Activated T-cell treated with anti-CD3 and anti-CD28 coated beads, Interleukin-2, amount 50 U/mL, for 72 hours (primary cell): ENCODE data around the gene TLDC2. TPM values are rescaled to one million over a fixed set of nuclear protein-coding genes. Genes with fewer than 3 reads are reported as not detected.
"Not testable (repeated sequence)": the region's sequence is repeated elsewhere in the genome, so short reads cannot be mapped to it uniquely, and the experiment has no call there.

Experiments
- ATAC-seq, 2 donors: fragments of 150-1000 bp; cut with Tn5 transposase; replicated peaks in 1 of 2; 2 replicates each; pipeline ENCODE4 v1.10.0; 2021; ENCODE audit warnings: moderate library complexity in 2 of 2, mild to moderate bottlenecking in 1 of 2
- DNase-seq, 2 donors: peaks; one replicate each; pipeline ENCODE4 v3.0.0; 2021 to 2022; ENCODE audit warnings: mixed read lengths in 1 of 2
- H3K27ac Mint-ChIP-seq: one replicate; pipeline ENCODE4 v1.8.0; 2022; ENCODE audit warnings: mild to moderate bottlenecking, moderate library complexity, mixed read lengths
- H3K27me3 Mint-ChIP-seq: one replicate; pipeline ENCODE4 v1.8.0; 2022; ENCODE audit warnings: low read depth, mixed read lengths
- H3K36me3 Mint-ChIP-seq, 2 donors: one replicate each; pipeline ENCODE4 v1.8.0; 2022; ENCODE audit warnings: mixed read lengths in 2 of 2, mild to moderate bottlenecking in 1 of 2; ENCODE audit not compliant: insufficient read depth in 2 of 2
- H3K4me1 Mint-ChIP-seq: one replicate; pipeline ENCODE4 v1.8.0; 2022; ENCODE audit warnings: low read depth, mixed read lengths
- H3K4me3 Mint-ChIP-seq, 2 donors: one replicate each; pipeline ENCODE4 v1.8.0; 2022; ENCODE audit warnings: mild to moderate bottlenecking in 2 of 2, mixed read lengths in 2 of 2, moderate library complexity in 2 of 2
- H3K9me3 Mint-ChIP-seq, 2 donors: one replicate each; pipeline ENCODE4 v1.8.0; 2022; ENCODE audit warnings: mixed read lengths in 2 of 2
- total RNA-seq, 2 donors: library from RNA; stranded (reverse); gene quantifications; one replicate each; pipeline ENCODE4 v1.2.3, GENCODE V29; 2022

TLDC2 gene
- total RNA-seq, 2 donors from 2014 or later: not detected

- H3K9me3 Mint-ChIP-seq: no peaks in the 10 kb centered on the region
- no peaks in the 10 kb centered on the region for H3K27me3 Mint-ChIP-seq
- H3K4me1 Mint-ChIP-seq: peaks cover 20% of the 10 kb centered on the region
- ATAC-seq: peak; percentile 85 to 90
- peak; percentile 84 to 86 for DNase-seq
- H3K27ac Mint-ChIP-seq: peak overlapping the region; percentile 34
- H3K36me3 Mint-ChIP-seq: no peaks in the 10 kb centered on the region
- H3K4me3 Mint-ChIP-seq: no peak overlapping the region
Measured at GRCh38 chr20:36886859-36887751, 11.2 kb downstream of the TLDC2 start.

- Mint-ChIP-seq H3K9me3 (no peaks in the 10 kb centered on the region), H3K27ac (no peak overlapping the region), H3K27me3 (no peaks in the 10 kb centered on the region), H3K4me3 (no peak overlapping the region), H3K36me3 (no peaks in the 10 kb centered on the region), H3K4me1 (peaks cover 19% of the 10 kb centered on the region)
- DNase-seq: no peak
- no peak for ATAC-seq
Measured at GRCh38 chr20:36887752-36888090, 11.8 kb downstream of the TLDC2 start.

GRCh38 chr20:36888880-36889516 lies 13.1 kb downstream of the TLDC2 start:
- DNase-seq (no peak), ATAC-seq (no peak)
- Mint-ChIP-seq H3K4me3 (no peak overlapping the region), H3K27me3 (no peaks in the 10 kb centered on the region), H3K36me3 (no peaks in the 10 kb centered on the region), H3K4me1 (peaks cover 19% of the 10 kb centered on the region), H3K27ac (no peak overlapping the region), H3K9me3 (no peaks in the 10 kb centered on the region)

- Mint-ChIP-seq H3K4me1 (peaks cover 26% of the 10 kb centered on the region), H3K4me3 (no peak overlapping the region), H3K36me3 (peaks cover 0 to 4% of the 10 kb centered on the region in 2 donors), H3K9me3 (no peaks in the 10 kb centered on the region), H3K27ac (peak overlapping the region; percentile 8), H3K27me3 (no peaks in the 10 kb centered on the region)
- DNase-seq: no peak
- no peak for ATAC-seq
Measured at GRCh38 chr20:36890586-36890985, 14.6 kb downstream of the TLDC2 start.

GRCh38 chr20:36891211-36891610 lies 15.3 kb downstream of the TLDC2 start:
- peaks cover 0 to 4% of the 10 kb centered on the region in 2 donors for H3K36me3 Mint-ChIP-seq
- H3K4me3 Mint-ChIP-seq: no peak overlapping the region
- H3K27ac Mint-ChIP-seq: no peak overlapping the region
- no peaks in the 10 kb centered on the region for H3K9me3 Mint-ChIP-seq
- no peak for DNase-seq
- H3K27me3 Mint-ChIP-seq: no peaks in the 10 kb centered on the region
- no peak for ATAC-seq
- peaks cover 26% of the 10 kb centered on the region for H3K4me1 Mint-ChIP-seq

- H3K27ac Mint-ChIP-seq: no peak overlapping the region
- H3K4me1 Mint-ChIP-seq: peaks cover 17% of the 10 kb centered on the region
- peaks cover 6 to 8% of the 10 kb centered on the region in 2 donors for H3K36me3 Mint-ChIP-seq
- H3K9me3 Mint-ChIP-seq: no peaks in the 10 kb centered on the region
- DNase-seq: no peak
- no peaks in the 10 kb centered on the region for H3K27me3 Mint-ChIP-seq
- no peak overlapping the region for H3K4me3 Mint-ChIP-seq
- ATAC-seq: no peak
Measured at GRCh38 chr20:36893801-36894200, 17.9 kb downstream of the TLDC2 start.

- Mint-ChIP-seq H3K9me3 (no peaks in the 10 kb centered on the region), H3K4me1 (peaks cover 12% of the 10 kb centered on the region), H3K27me3 (no peaks in the 10 kb centered on the region), H3K4me3 (peak overlapping the region in 1 of 2 donors; percentile 7), H3K27ac (peak overlapping the region; percentile 77), H3K36me3 (peaks cover 8% of the 10 kb centered on the region in 2 donors)
- peak; percentile 95 to 99 for ATAC-seq
- DNase-seq: peak; percentile 12 to 32
Measured at GRCh38 chr20:36895036-36895435, 19.1 kb downstream of the TLDC2 start.

GRCh38 chr20:36904690-36905089 lies 28.8 kb downstream of the TLDC2 start:
- DNase-seq: no peak
- H3K4me3 Mint-ChIP-seq: no peak overlapping the region

GRCh38 chr20:36905566-36905965 lies 29.6 kb downstream of the TLDC2 start:
- Mint-ChIP-seq H3K36me3 (peaks cover 10 to 19% of the 10 kb centered on the region in 2 donors), H3K27ac (peak overlapping the region; percentile 44)

More at GRCh38 chr20:36904690-36905089, 28.8 kb downstream of the TLDC2 start:
- Mint-ChIP-seq H3K9me3 (no peaks in the 10 kb centered on the region), H3K27ac (peak overlapping the region; percentile 44), H3K36me3 (peaks cover 10 to 17% of the 10 kb centered on the region in 2 donors), H3K4me1 (peaks cover 6% of the 10 kb centered on the region), H3K27me3 (no peaks in the 10 kb centered on the region)
- no peak for ATAC-seq

GRCh38 chr20:36906086-36906485 lies 30.1 kb downstream of the TLDC2 start:
- H3K9me3 Mint-ChIP-seq, H3K27me3 Mint-ChIP-seq, H3K4me1 Mint-ChIP-seq, H3K27ac Mint-ChIP-seq, H3K4me3 Mint-ChIP-seq, DNase-seq, ATAC-seq: not testable (repeated sequence)
- H3K36me3 Mint-ChIP-seq: peaks cover 11 to 22% of the 10 kb centered on the region in 2 donors

More at GRCh38 chr20:36905566-36905965, 29.6 kb downstream of the TLDC2 start:
- not testable (repeated sequence) for ATAC-seq, H3K4me3 Mint-ChIP-seq, H3K27me3 Mint-ChIP-seq, H3K9me3 Mint-ChIP-seq, H3K4me1 Mint-ChIP-seq, DNase-seq

GRCh38 chr20:36908603-36909002 lies 32.7 kb downstream of the TLDC2 start:
- ATAC-seq: no peak
- H3K9me3 Mint-ChIP-seq: no peaks in the 10 kb centered on the region
- peaks cover 6% of the 10 kb centered on the region for H3K4me1 Mint-ChIP-seq
- H3K27ac Mint-ChIP-seq: no peak overlapping the region
- no peaks in the 10 kb centered on the region for H3K27me3 Mint-ChIP-seq
- DNase-seq: no peak
- H3K4me3 Mint-ChIP-seq: no peak overlapping the region
- peaks cover 9 to 22% of the 10 kb centered on the region in 2 donors for H3K36me3 Mint-ChIP-seq

GRCh38 chr20:36916199-36916598 lies 40.3 kb downstream of the TLDC2 start:
- DNase-seq: no peak
- no peak overlapping the region for H3K4me3 Mint-ChIP-seq
- no peaks in the 10 kb centered on the region for H3K9me3 Mint-ChIP-seq
- no peak overlapping the region for H3K27ac Mint-ChIP-seq
- peaks cover 6 to 11% of the 10 kb centered on the region in 2 donors for H3K36me3 Mint-ChIP-seq
- ATAC-seq: no peak
- no peaks in the 10 kb centered on the region for H3K27me3 Mint-ChIP-seq
- H3K4me1 Mint-ChIP-seq: peaks cover 6% of the 10 kb centered on the region

- no peaks in the 10 kb centered on the region for H3K9me3 Mint-ChIP-seq
- H3K27ac Mint-ChIP-seq: no peak overlapping the region
- H3K27me3 Mint-ChIP-seq: no peaks in the 10 kb centered on the region
- no peak for DNase-seq
- peaks cover 6% of the 10 kb centered on the region for H3K4me1 Mint-ChIP-seq
- no peak for ATAC-seq
- no peak overlapping the region for H3K4me3 Mint-ChIP-seq
- H3K36me3 Mint-ChIP-seq: peaks cover 4 to 7% of the 10 kb centered on the region in 2 donors
Measured at GRCh38 chr20:36917240-36917639, 41.3 kb downstream of the TLDC2 start.
